CD8-positive, alpha-beta memory T cell (primary cell): ENCODE measurements around the gene EML2. TPM values are rescaled to one million over a fixed set of nuclear protein-coding genes. Genes with fewer than 3 reads are reported as not detected.

Experiments used
- CTCF ChIA-PET: fragments of 350-600 bp; sonication (Branson Sonifier 250); formaldehyde crosslinking; loops from one replicate; lab custom pipeline; 2021; ENCODE audit warnings: antibody characterized with exemption; lab: Charles Lee
- POLR2A ChIA-PET: fragments of 350-600 bp; sonication (Branson Sonifier 250); formaldehyde crosslinking; loops from one replicate; lab custom pipeline; 2021; ENCODE audit warnings: antibody characterized with exemption; lab: Charles Lee
- DNase-seq, 5 donors: peaks; one replicate each; pipeline versions ENCODE4 v3.0.0 to v3.0.0-alpha.2; 2020 to 2022; ENCODE audit warnings: mixed read lengths in 1 of 5
- H3K27ac ChIP-seq: one replicate; pipeline ENCODE4 v1.7.0; 2013; ENCODE audit warnings: low read depth, mild to moderate bottlenecking, low read length, moderate library complexity
- H3K27me3 ChIP-seq: 2 replicates; pipeline ENCODE4 v1.7.0; 2013; ENCODE audit warnings: low read length, mild to moderate bottlenecking; ENCODE audit not compliant: insufficient read depth, poor library complexity, severe bottlenecking
- H3K36me3 ChIP-seq: 2 replicates; pipeline ENCODE4 v1.7.0; 2013; ENCODE audit warnings: mild to moderate bottlenecking, low read length, moderate library complexity; ENCODE audit not compliant: insufficient read depth
- H3K4me1 ChIP-seq: 2 replicates; pipeline ENCODE4 v1.7.0; 2013; ENCODE audit warnings: mild to moderate bottlenecking, low read length, moderate library complexity; ENCODE audit not compliant: insufficient read depth
- H3K4me3 ChIP-seq: 2 replicates; pipeline ENCODE4 v1.7.0; 2013; ENCODE audit warnings: mild to moderate bottlenecking, low read length
- H3K9me3 ChIP-seq: 2 replicates; pipeline ENCODE4 v1.7.0; 2013; ENCODE audit warnings: mild to moderate bottlenecking, low read length
- H3K27ac Mint-ChIP-seq, 8 donors: one replicate each; pipeline ENCODE4 v1.8.0; 2020 to 2021; ENCODE audit warnings: mixed read lengths in 8 of 8, mild to moderate bottlenecking in 6 of 8, inconsistent platforms in 3 of 8, moderate library complexity in 3 of 8
- H3K27me3 Mint-ChIP-seq, 2 donors: one replicate each; pipeline ENCODE4 v1.8.0; 2020 to 2021; ENCODE audit warnings: mixed read lengths in 2 of 2, mild to moderate bottlenecking in 1 of 2, moderate library complexity in 1 of 2
- H3K36me3 Mint-ChIP-seq, 3 donors: one replicate each; pipeline ENCODE4 v1.8.0; 2020 to 2021; ENCODE audit warnings: mixed read lengths in 3 of 3, inconsistent platforms in 1 of 3, mild to moderate bottlenecking in 1 of 3
- H3K4me1 Mint-ChIP-seq, 3 donors: one replicate each; pipeline ENCODE4 v1.8.0; 2020 to 2021; ENCODE audit warnings: mixed read lengths in 3 of 3, inconsistent platforms in 1 of 3, mild to moderate bottlenecking in 1 of 3
- H3K4me3 Mint-ChIP-seq, 7 donors: one replicate each; pipeline ENCODE4 v1.8.0; 2020 to 2021; ENCODE audit warnings: mixed read lengths in 7 of 7, mild to moderate bottlenecking in 6 of 7, moderate library complexity in 4 of 7, inconsistent platforms in 2 of 7
- H3K9me3 Mint-ChIP-seq, 5 donors: one replicate each; pipeline ENCODE4 v1.8.0; 2020 to 2022; ENCODE audit warnings: mixed read lengths in 5 of 5, mild to moderate bottlenecking in 3 of 5, moderate library complexity in 2 of 5, inconsistent platforms in 1 of 5
- polyA plus RNA-seq: library from polyadenylated mRNA; unstranded; fragments of 300-500 nt; fragmentation: Illumina TruSeq; gene quantifications from one replicate; pipeline ENCODE4 v1.2.3, GENCODE V29; 2021
- total RNA-seq, 2 experiments: library from RNA; stranded (reverse); gene quantifications; one replicate each; pipeline ENCODE4 v1.2.3, GENCODE V29; 2021

EML2 gene
- total and polyA plus RNA-seq, 3 experiments from 2014 or later, result 18.8 to 128 (median 122) TPM

DNA sequence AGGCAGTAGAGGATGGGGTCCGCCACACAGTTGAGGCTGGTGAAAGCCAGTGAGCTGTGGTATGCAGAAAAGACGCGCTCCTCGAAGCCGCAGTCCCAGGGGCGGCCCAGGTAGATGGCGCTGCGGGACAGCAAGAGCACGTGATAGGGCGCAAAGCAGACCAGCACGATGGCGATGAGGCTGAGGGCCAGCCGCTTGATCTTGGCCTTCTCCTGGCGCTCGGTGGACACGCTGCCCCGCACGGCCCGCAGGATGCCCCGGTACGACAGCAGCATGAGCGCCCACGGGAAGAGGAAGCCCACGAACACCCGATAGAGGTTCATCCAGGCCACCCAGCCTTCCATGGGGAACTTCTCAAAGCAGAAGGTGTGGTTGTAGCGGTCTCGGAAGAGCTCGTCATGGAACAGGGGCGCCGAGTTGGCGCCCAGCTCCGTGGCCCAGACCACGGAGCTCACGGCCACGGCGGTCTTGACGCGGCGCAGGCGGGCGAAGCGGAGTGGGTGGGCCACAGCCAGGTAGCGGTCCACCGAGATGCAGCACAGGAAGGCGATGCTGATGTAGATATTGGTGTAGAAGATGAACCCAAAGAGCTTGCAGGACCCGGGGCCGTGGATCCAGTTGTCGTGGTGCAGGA lies 48.1 kb downstream of the EML2 start:
- DNase-seq, result no peak
- H3K27ac ChIP-seq, result no peak overlapping the region
- Mint-ChIP-seq H3K9me3 (peaks cover 0 to 2% (median 0%) of the 10 kb centered on the region in 5 donors), H3K27me3 (peaks cover 30 to 52% of the 10 kb centered on the region in 2 donors), H3K36me3 (no peaks in the 10 kb centered on the region), H3K4me3 (no peak overlapping the region), H3K27ac (no peak overlapping the region), H3K4me1 (no peaks in the 10 kb centered on the region)
- no peak overlapping the region for H3K4me3 ChIP-seq
- no peaks in the 10 kb centered on the region for H3K4me1 ChIP-seq
- no peaks in the 10 kb centered on the region for H3K9me3 ChIP-seq
- H3K36me3 ChIP-seq, result no peaks in the 10 kb centered on the region
- ChIA-PET CTCF (interaction anchor here (1.3 kb wide), 1 partner anchor 101 kb away, joined by 3 read pairs; the partner anchor contains the start of gene QPCTL), POLR2A (no interaction called here)
- H3K27me3 ChIP-seq, result peaks cover 4% of the 10 kb centered on the region

- peaks cover 0 to under 1% (median under 1%) of the 10 kb centered on the region in 3 donors for H3K4me1 Mint-ChIP-seq
- H3K4me3 ChIP-seq, result no peak overlapping the region
- peaks cover 27 to 46% of the 10 kb centered on the region in 2 donors for H3K27me3 Mint-ChIP-seq
- DNase-seq, result no peak
- H3K27ac ChIP-seq, result no peak overlapping the region
- no peaks in the 10 kb centered on the region for H3K9me3 ChIP-seq
- peaks cover 1% of the 10 kb centered on the region for H3K4me1 ChIP-seq
- CTCF ChIA-PET, result interaction anchor here (1.3 kb wide), 1 partner anchor 102 kb away, joined by 3 read pairs; the partner anchor contains the start of gene QPCTL
- H3K27me3 ChIP-seq, result peaks cover 1% of the 10 kb centered on the region
- peaks cover 0 to 2% (median 0%) of the 10 kb centered on the region in 5 donors for H3K9me3 Mint-ChIP-seq
- no peak overlapping the region for H3K4me3 Mint-ChIP-seq
- no peaks in the 10 kb centered on the region for H3K36me3 ChIP-seq
- no peaks in the 10 kb centered on the region for H3K36me3 Mint-ChIP-seq
- POLR2A ChIA-PET, result no interaction called here
- no peak overlapping the region for H3K27ac Mint-ChIP-seq
Observed at GRCh38 chr19:45590300-45591003, 48.7 kb downstream of the EML2 start.

DNA sequence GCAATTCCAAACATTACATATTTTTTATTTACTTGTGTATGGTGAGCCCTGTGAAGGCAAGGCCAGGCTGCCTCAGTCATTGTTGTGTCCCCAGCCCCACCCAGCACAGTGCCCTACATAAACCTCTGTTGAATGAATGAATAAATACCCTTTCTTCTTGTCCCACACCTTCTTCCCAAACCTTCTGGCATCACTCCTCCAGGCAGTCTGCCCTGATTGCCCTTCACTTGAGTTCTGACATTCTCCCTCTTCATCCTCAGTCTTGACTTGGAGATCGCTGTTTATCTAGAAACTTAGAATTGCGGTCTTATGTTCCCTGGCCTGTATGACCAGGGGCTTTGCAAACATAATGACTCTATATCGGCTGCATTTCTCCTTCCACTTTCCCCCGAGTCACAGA lies 49.4 kb downstream of the EML2 start:
- Histone ChIP-seq H3K4me3 (no peak overlapping the region), H3K9me3 (no peaks in the 10 kb centered on the region), H3K36me3 (no peaks in the 10 kb centered on the region), H3K4me1 (peaks cover 7% of the 10 kb centered on the region), H3K27ac (no peak overlapping the region), H3K27me3 (no peaks in the 10 kb centered on the region)
- H3K27me3 Mint-ChIP-seq, result peaks cover 25 to 42% of the 10 kb centered on the region in 2 donors
- DNase-seq, result no peak
- no peaks in the 10 kb centered on the region for H3K36me3 Mint-ChIP-seq
- ChIA-PET CTCF (no interaction called here), POLR2A (no interaction called here)
- peak overlapping the region in 1 of 7 donors; percentile 1 for H3K4me3 Mint-ChIP-seq
- peaks cover 0 to 2% (median 0%) of the 10 kb centered on the region in 5 donors for H3K9me3 Mint-ChIP-seq
- H3K4me1 Mint-ChIP-seq, result peaks cover 4 to 7% (median 4%) of the 10 kb centered on the region in 3 donors
- peak overlapping the region in 3 of 8 donors; percentile 50 to 59 (median 57) for H3K27ac Mint-ChIP-seq

DNA sequence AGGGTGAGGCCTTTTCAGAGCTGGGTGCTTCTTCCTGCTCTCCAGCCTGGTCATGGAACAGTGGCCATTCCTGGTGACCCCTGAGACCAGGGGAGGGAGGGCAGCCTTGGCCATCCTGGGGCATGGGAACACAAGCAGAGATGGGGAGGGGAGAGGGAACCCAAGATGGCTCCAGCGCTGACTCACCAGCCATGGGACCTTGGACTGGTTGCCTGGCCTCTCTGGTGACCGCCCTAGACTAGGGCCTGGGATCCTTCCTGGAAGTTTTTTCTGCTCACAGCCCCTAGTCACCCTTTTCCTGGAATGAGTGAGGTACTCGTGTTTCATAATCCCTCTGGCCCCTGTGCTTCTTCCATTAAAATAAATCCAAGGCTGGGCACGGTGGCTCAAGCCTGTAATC lies 51.3 kb downstream of the EML2 start:
- CTCF ChIA-PET, result interaction anchor here (1.4 kb wide), 1 partner anchor 54 kb away, joined by 3 read pairs; no protein-coding TSS in a partner anchor
- H3K9me3 ChIP-seq, result no peaks in the 10 kb centered on the region
- DNase-seq, result no peak
- H3K4me1 ChIP-seq, result peaks cover 12% of the 10 kb centered on the region
- peak overlapping the region; percentile 39 for H3K27ac ChIP-seq
- H3K36me3 ChIP-seq, result no peaks in the 10 kb centered on the region
- POLR2A ChIA-PET, result no interaction called here
- no peak overlapping the region for H3K4me3 ChIP-seq
- no peaks in the 10 kb centered on the region for H3K27me3 ChIP-seq
- Mint-ChIP-seq H3K4me1 (peaks cover 11 to 17% (median 12%) of the 10 kb centered on the region in 3 donors), H3K27ac (peak overlapping the region in 1 of 8 donors; percentile 22), H3K27me3 (peaks cover 25 to 37% of the 10 kb centered on the region in 2 donors), H3K36me3 (peaks cover 0 to 7% (median under 1%) of the 10 kb centered on the region in 3 donors), H3K4me3 (no peak overlapping the region), H3K9me3 (peaks cover 0 to 2% (median 0%) of the 10 kb centered on the region in 5 donors)

DNA sequence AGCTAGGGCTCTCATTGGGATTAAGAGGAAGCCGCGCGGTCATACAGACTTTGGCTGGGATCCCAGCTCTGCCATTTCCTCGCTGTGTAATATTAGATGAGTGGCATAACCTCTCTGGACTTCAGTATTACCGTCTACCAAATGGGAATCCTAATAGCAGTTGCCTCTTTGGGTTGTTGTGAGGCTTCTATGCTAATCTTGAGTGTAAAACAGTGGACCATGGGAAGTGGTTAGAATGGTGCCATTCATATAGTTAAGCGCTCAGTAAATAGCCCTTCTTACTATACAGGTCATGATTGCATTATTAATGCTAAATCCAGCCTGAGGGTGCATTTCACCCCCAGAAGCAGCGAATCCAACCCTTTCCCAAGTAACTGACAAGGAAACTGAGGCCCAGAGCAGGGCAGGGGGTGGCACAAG lies 54.0 kb downstream of the EML2 start:
- no peaks in the 10 kb centered on the region for H3K27me3 ChIP-seq
- H3K4me3 ChIP-seq, result peak overlapping the region; percentile 67
- H3K36me3 ChIP-seq, result no peaks in the 10 kb centered on the region
- H3K4me1 ChIP-seq, result peaks cover 12% of the 10 kb centered on the region
- Mint-ChIP-seq H3K4me3 (peak overlapping the region; percentile 86 to 98 (median 94)), H3K9me3 (no peaks in the 10 kb centered on the region), H3K27me3 (peaks cover 10 to 17% of the 10 kb centered on the region in 2 donors), H3K4me1 (peaks cover 17 to 26% (median 19%) of the 10 kb centered on the region in 3 donors), H3K27ac (peak overlapping the region; percentile 91 to 100 (median 98)), H3K36me3 (peaks cover 0 to 13% (median 5%) of the 10 kb centered on the region in 3 donors)
- peak overlapping the region; percentile 99 for H3K27ac ChIP-seq
- ChIA-PET POLR2A (interaction anchor here (2.5 kb wide), 1 partner anchor 57 kb away, joined by 10 read pairs; no protein-coding TSS in a partner anchor), CTCF (interaction anchor here (2.6 kb wide), 1 partner anchor 56 kb away, joined by 8 read pairs; no protein-coding TSS in a partner anchor)
- H3K9me3 ChIP-seq, result no peaks in the 10 kb centered on the region
- no peak for DNase-seq

GRCh38 chr19:45584332-45585157 lies 54.7 kb downstream of the EML2 start, which contains the start of gene OPA3:
Gene OPA3 (minus strand): TSS chr19:45584802. CDS start chr19:45584764, 38 bp downstream.
- Mint-ChIP-seq H3K4me1 (peaks cover 17 to 26% (median 19%) of the 10 kb centered on the region in 3 donors), H3K4me3 (peak within 1 kb of the TSS; percentile 86 to 98 (median 94)), H3K27me3 (peaks cover 4 to 11% of the 10 kb centered on the region in 2 donors), H3K27ac (peak within 1 kb of the TSS; percentile 91 to 100 (median 98)), H3K36me3 (peaks cover 0 to 13% (median 5%) of the 10 kb centered on the region in 3 donors), H3K9me3 (no peaks in the 10 kb centered on the region)
- Histone ChIP-seq H3K9me3 (no peaks in the 10 kb centered on the region), H3K4me1 (peaks cover 12% of the 10 kb centered on the region), H3K36me3 (no peaks in the 10 kb centered on the region), H3K27me3 (no peaks in the 10 kb centered on the region), H3K27ac (peak within 1 kb of the TSS; percentile 99), H3K4me3 (peak within 1 kb of the TSS; percentile 100)
- ChIA-PET POLR2A (interaction anchor here (1.1 to 2.5 kb wide), 3 partner anchors 58 to 102 kb away, joined by 3 to 10 read pairs (median 3); no protein-coding TSS in a partner anchor), CTCF (interaction anchor here (0.7 to 2.6 kb wide), 5 partner anchors 57 to 108 kb away, joined by 3 to 8 read pairs (median 3); partner anchors contain the start of gene QPCTL)
- peak; percentile 99 to 100 (median 99) for DNase-seq

GRCh38 chr19:45581576-45581975 lies 57.6 kb downstream of the EML2 start:
- Histone ChIP-seq H3K4me1 (peaks cover 12% of the 10 kb centered on the region), H3K36me3 (no peaks in the 10 kb centered on the region), H3K9me3 (no peaks in the 10 kb centered on the region), H3K27ac (no peak overlapping the region), H3K27me3 (no peaks in the 10 kb centered on the region), H3K4me3 (no peak overlapping the region)
- CTCF ChIA-PET, result no interaction called here
- Mint-ChIP-seq H3K36me3 (peaks cover 0 to 15% (median 6%) of the 10 kb centered on the region in 3 donors), H3K9me3 (no peaks in the 10 kb centered on the region), H3K4me1 (peaks cover 17 to 36% (median 30%) of the 10 kb centered on the region in 3 donors), H3K27me3 (peaks cover 0 to 1% of the 10 kb centered on the region in 2 donors), H3K4me3 (peak overlapping the region in 6 of 7 donors; percentile 21 to 66 (median 42)), H3K27ac (peak overlapping the region in 5 of 8 donors; percentile 54 to 70 (median 63))
- POLR2A ChIA-PET, result no interaction called here
- DNase-seq, result no peak
